Measurements from ENCODE around the gene IQCF5.
"Not testable (repeated sequence)": the region's sequence is repeated elsewhere in the genome, so short reads cannot be mapped to it uniquely, and the experiment has no call there.

The IQCF5 gene

GRCh38 chr3:51875501-51875900, at the start of gene IQCF5:
Gene IQCF5, minus strand, starts transcription at chr3:51875601. Its CDS starts 70 bp downstream, at chr3:51875531.
- no peak within 1 kb of the TSS for H3K27ac ChIP-seq
- TF ChIP-seq CTCF (IDR thresholded peaks at IDR 0.05) (no peak), ZFX (IDR thresholded peaks at IDR 0.05; ENCODE audit: borderline replicate concordance) (no peak)

GRCh38 chr3:51921081-51921578, 45.7 kb upstream of the IQCF5 start:
- TF ChIP-seq ZFX (IDR thresholded peaks at IDR 0.05; ENCODE audit: borderline replicate concordance) (no peak), CTCF (IDR thresholded peaks at IDR 0.05) (no peak)
- H3K27ac ChIP-seq: no peak overlapping the region

GRCh38 chr3:51916418-51916817, 41.0 kb upstream of the IQCF5 start:
- no peak overlapping the region for H3K27ac ChIP-seq
- no peak for TF ChIP-seq CTCF (IDR thresholded peaks at IDR 0.05)
- TF ChIP-seq ZFX (IDR thresholded peaks at IDR 0.05; ENCODE audit: borderline replicate concordance): no peak

GRCh38 chr3:51908026-51908425, 32.6 kb upstream of the IQCF5 start:
- TF ChIP-seq ZFX (IDR thresholded peaks at IDR 0.05; ENCODE audit: borderline replicate concordance) (no peak), CTCF (IDR thresholded peaks at IDR 0.05) (no peak)
- H3K27ac ChIP-seq: no peak overlapping the region

GRCh38 chr3:51904034-51904823, 28.8 kb upstream of the IQCF5 start:
- no peak overlapping the region for H3K27ac ChIP-seq
- TF ChIP-seq ZFX (IDR thresholded peaks at IDR 0.05; ENCODE audit: borderline replicate concordance): no peak
- TF ChIP-seq CTCF (IDR thresholded peaks at IDR 0.05): no peak

- H3K27ac ChIP-seq: not testable (repeated sequence)
Measured at GRCh38 chr3:51902361-51902760, 27.0 kb upstream of the IQCF5 start.

- not testable (repeated sequence) for H3K27ac ChIP-seq
Measured at GRCh38 chr3:51900043-51900442, 24.6 kb upstream of the IQCF5 start.

- no peak for TF ChIP-seq CTCF (IDR thresholded peaks at IDR 0.05)
- H3K27ac ChIP-seq: no peak overlapping the region
Measured at GRCh38 chr3:51897391-51897790, 22.0 kb upstream of the IQCF5 start.

Measured in 22Rv1 (cell line).